SK-N-SH (cell line): ENCODE measurements around the gene TMED6. TPM values are rescaled to one million over a fixed set of nuclear protein-coding genes. Genes with fewer than 3 reads are reported as not detected.

Experiments
- CTCF ChIA-PET: fragments of 300-600, 350-600 bp; formaldehyde crosslinking; extraction: SDS; loops from one replicate; lab custom pipeline; 2021; lab: Yijun Ruan, JAX
- POLR2A ChIA-PET: fragments of 350-600 bp; sonication (Branson Sonifier 250); formaldehyde crosslinking; extraction: SDS; loops from one replicate; lab custom pipeline; 2020; ENCODE audit warnings: antibody characterized with exemption, inconsistent platforms; lab: Yijun Ruan, JAX
- DNase-seq: peaks from one replicate; pipeline ENCODE4 v3.0.0; 2012
- H2AFZ ChIP-seq: fragments of 200-600 bp; sonication (generic); 2 replicates; pipeline ENCODE4 v1.8.1; 2016; ENCODE audit warnings: antibody characterized with exemption, mild to moderate bottlenecking, low read depth
- H3F3A ChIP-seq: fragments of 200-600 bp; sonication (generic); replicated peaks from 2 replicates; pipeline ENCODE3; 2016; ENCODE audit warnings: antibody characterized with exemption, mild to moderate bottlenecking; ENCODE audit not compliant: insufficient read depth
- H3K27ac ChIP-seq, 2 experiments: fragments of 200-500 bp in 1 of 2; fragments of 200-600 bp in 1 of 2; sonication (Bioruptor generic) in 1 of 2; sonication (generic), shearing (Covaris generic) in 1 of 2; 2 replicates each; pipeline versions ENCODE4 v1.5.1 to v1.6.1; 2014 to 2016; ENCODE audit warnings: low read depth in 2 of 2, inconsistent platforms in 1 of 2, low read length in 1 of 2, mild to moderate bottlenecking in 1 of 2, mixed read lengths in 1 of 2
- H3K27me3 ChIP-seq: fragments of 200-600 bp; sonication (generic), shearing (Covaris generic); 2 replicates; pipeline ENCODE4 v1.6.1; 2016; ENCODE audit warnings: mixed run types; ENCODE audit not compliant: insufficient read depth
- H3K36me3 ChIP-seq, 2 experiments: fragments of 200-500 bp in 1 of 2; fragments of 200-600 bp in 1 of 2; sonication (Bioruptor generic) in 1 of 2; sonication (generic) in 1 of 2; replicated peaks in 1 of 2; 2 replicates each; pipeline versions ENCODE3 to v1.5.1; 2014 to 2016; ENCODE audit warnings: low read length in 1 of 2, mild to moderate bottlenecking in 1 of 2; ENCODE audit not compliant: insufficient read depth in 2 of 2, control insufficient read depth in 1 of 2
- H3K4me1 ChIP-seq, 2 experiments: fragments of 200-500 bp in 1 of 2; fragments of 200-600 bp in 1 of 2; sonication (Bioruptor generic) in 1 of 2; sonication (generic), shearing (Covaris generic) in 1 of 2; 2 replicates each; pipeline versions ENCODE4 v1.5.1 to v1.6.1; 2014 to 2016; ENCODE audit warnings: low read depth in 1 of 2, low read length in 1 of 2, mixed run types in 1 of 2; ENCODE audit not compliant: insufficient read depth in 2 of 2, control insufficient read depth in 1 of 2
- H3K4me2 ChIP-seq: fragments of 200-600 bp; sonication (generic), shearing (Covaris generic); 2 replicates; pipeline ENCODE4 v1.6.1; 2017; ENCODE audit warnings: mixed run types
- H3K4me3 ChIP-seq, 2 experiments: fragments of 200-500 bp in 1 of 2; fragments of 200-600 bp in 1 of 2; sonication (Bioruptor generic) in 1 of 2; sonication (generic), shearing (Covaris generic) in 1 of 2; 2 replicates each; pipeline versions ENCODE4 v1.5.1 to v1.8.1; 2014 to 2016; ENCODE audit warnings: low read depth in 2 of 2, inconsistent platforms in 1 of 2, low read length in 1 of 2, mild to moderate bottlenecking in 1 of 2, mixed read lengths in 1 of 2, moderate library complexity in 1 of 2
- H3K79me2 ChIP-seq: fragments of 200-600 bp; sonication (generic); 2 replicates; pipeline ENCODE4 v1.8.1; 2017; ENCODE audit warnings: mild to moderate bottlenecking; ENCODE audit not compliant: insufficient read depth
- H3K9ac ChIP-seq: fragments of 200-600 bp; sonication (generic); 2 replicates; pipeline ENCODE4 v1.6.1; 2017; ENCODE audit warnings: mixed run types
- H3K9me2 ChIP-seq: fragments of 200-600 bp; sonication (generic); 2 replicates; pipeline ENCODE4 v1.6.1; 2017; ENCODE audit warnings: mixed run types
- H3K9me3 ChIP-seq: fragments of 200-600 bp; sonication (generic); 2 replicates; pipeline ENCODE4 v1.6.1; 2017; ENCODE audit warnings: mixed run types, mild to moderate bottlenecking, moderate library complexity
- H4K20me1 ChIP-seq: fragments of 200-600 bp; sonication (generic); 2 replicates; pipeline ENCODE4 v1.6.1; 2017; ENCODE audit warnings: mild to moderate bottlenecking, mixed run types; ENCODE audit not compliant: insufficient read depth
- CHD2 ChIP-seq: fragments of 150-350 bp; IDR thresholded peaks from 2 replicates; pipeline ENCODE4 v1.6.1; 2018; ENCODE audit warnings: low read length; ENCODE audit not compliant: partially characterized antibody
- EP300 ChIP-seq, 2 experiments: IDR thresholded peaks; 2 replicates each; pipeline versions ENCODE4 v1.4.0 to v1.6.1; 2012; ENCODE audit warnings: borderline replicate concordance in 1 of 2, low read depth in 1 of 2, low read length in 1 of 2
- EZH2phosphoT487 ChIP-seq: fragments of 200-600 bp; sonication (generic); IDR thresholded peaks from 2 replicates; pipeline ENCODE4 v1.6.1; 2017; ENCODE audit warnings: low read depth, mixed run types, mild to moderate bottlenecking, antibody characterized with exemption, moderate library complexity, borderline replicate concordance
- FOSL2 ChIP-seq: IDR thresholded peaks from 2 replicates; pipeline ENCODE4 v1.4.0; 2012; ENCODE audit warnings: low read depth, mild to moderate bottlenecking, moderate library complexity, borderline replicate concordance
- FOXM1 ChIP-seq: IDR thresholded peaks from 2 replicates; pipeline ENCODE4 v1.4.0; 2012; ENCODE audit warnings: low read depth, mild to moderate bottlenecking
- GABPA ChIP-seq: IDR thresholded peaks from 2 replicates; pipeline ENCODE4 v1.4.0; 2012; ENCODE audit warnings: low read depth, mild to moderate bottlenecking
- GATA2 ChIP-seq: sonication (generic); formaldehyde crosslinking; IDR thresholded peaks from 2 replicates; pipeline ENCODE4 v1.5.0; 2020; ENCODE audit warnings: mild to moderate bottlenecking, missing genetic modification reagents
- MAX ChIP-seq: IDR thresholded peaks from 2 replicates; pipeline ENCODE4 v1.4.0; 2012; ENCODE audit warnings: low read depth
- MEF2A ChIP-seq: IDR thresholded peaks from 2 replicates; pipeline ENCODE4 v1.4.0; 2012; ENCODE audit warnings: low read depth, borderline replicate concordance
- MXI1 ChIP-seq: IDR thresholded peaks from 2 replicates; pipeline ENCODE4 v1.6.1; 2012; ENCODE audit warnings: mild to moderate bottlenecking, low read depth, low read length, improper control_type of control experiment
- NFIC ChIP-seq: IDR thresholded peaks from 2 replicates; pipeline ENCODE4 v1.4.0; 2012; ENCODE audit warnings: borderline replicate concordance
- NRF1 ChIP-seq: IDR thresholded peaks from 2 replicates; pipeline ENCODE4 v1.6.1; 2012; ENCODE audit warnings: low read depth, mild to moderate bottlenecking, low read length
- POLR2AphosphoS5 ChIP-seq: IDR thresholded peaks from 2 replicates; pipeline ENCODE4 v1.6.1; 2012; ENCODE audit warnings: low read depth, low read length
- RCOR1 ChIP-seq: fragments of 150-350 bp; IDR thresholded peaks from 2 replicates; pipeline ENCODE4 v1.6.1; 2017; ENCODE audit warnings: antibody characterized with exemption, low read length
- SIN3A ChIP-seq: IDR thresholded peaks from 2 replicates; pipeline ENCODE4 v1.6.1; 2012; ENCODE audit warnings: low read depth, mild to moderate bottlenecking, low read length, moderate library complexity, borderline replicate concordance
- SMC3 ChIP-seq: IDR thresholded peaks from 2 replicates; pipeline ENCODE4 v1.6.1; 2012; ENCODE audit warnings: low read depth, low read length, improper control_type of control experiment
- TAF1 ChIP-seq: IDR thresholded peaks from 2 replicates; pipeline ENCODE4 v1.6.1; 2012; ENCODE audit warnings: low read depth, mild to moderate bottlenecking, low read length, moderate library complexity, borderline replicate concordance
- USF1 ChIP-seq: IDR thresholded peaks from 2 replicates; pipeline ENCODE4 v1.4.0; 2012; ENCODE audit warnings: low read depth, borderline replicate concordance
- USF2 ChIP-seq: fragments of 150-350 bp; IDR thresholded peaks from 2 replicates; pipeline ENCODE4 v1.6.1; 2017; ENCODE audit warnings: antibody characterized with exemption, low read length, low read depth, borderline replicate concordance
- WGBS: methylation state at CpG from one replicate; pipeline ENCODE4 v1.1.6; 2017; ENCODE audit warnings: low lambda C conversion rate; 5-methylcytosine and 5-hydroxymethylcytosine counted together
- polyA plus RNA-seq, 3 experiments: library from polyadenylated mRNA; depleted of rRNA; stranded (reverse); fragments of >200 nt; gene quantifications; 2 replicates each; pipeline ENCODE4 v1.2.3, GENCODE V29; 2012
- TF ChIP-seq, protein P1 (sequence below): fragments of 200-600 bp; sonication (generic); IDR thresholded peaks from 2 replicates; pipeline ENCODE4 v1.6.1; 2017; ENCODE audit warnings: antibody characterized with exemption, mild to moderate bottlenecking, moderate library complexity
- TF ChIP-seq, protein P2 (sequence below): fragments of 150-350 bp; IDR thresholded peaks from 2 replicates; pipeline ENCODE4 v1.6.1; 2016; ENCODE audit warnings: mild to moderate bottlenecking, low read depth, low read length

The TMED6 gene
- polyA plus RNA-seq, 1 of the 3 experiments (the other 2 are of a cell fraction): not detected

DNA sequence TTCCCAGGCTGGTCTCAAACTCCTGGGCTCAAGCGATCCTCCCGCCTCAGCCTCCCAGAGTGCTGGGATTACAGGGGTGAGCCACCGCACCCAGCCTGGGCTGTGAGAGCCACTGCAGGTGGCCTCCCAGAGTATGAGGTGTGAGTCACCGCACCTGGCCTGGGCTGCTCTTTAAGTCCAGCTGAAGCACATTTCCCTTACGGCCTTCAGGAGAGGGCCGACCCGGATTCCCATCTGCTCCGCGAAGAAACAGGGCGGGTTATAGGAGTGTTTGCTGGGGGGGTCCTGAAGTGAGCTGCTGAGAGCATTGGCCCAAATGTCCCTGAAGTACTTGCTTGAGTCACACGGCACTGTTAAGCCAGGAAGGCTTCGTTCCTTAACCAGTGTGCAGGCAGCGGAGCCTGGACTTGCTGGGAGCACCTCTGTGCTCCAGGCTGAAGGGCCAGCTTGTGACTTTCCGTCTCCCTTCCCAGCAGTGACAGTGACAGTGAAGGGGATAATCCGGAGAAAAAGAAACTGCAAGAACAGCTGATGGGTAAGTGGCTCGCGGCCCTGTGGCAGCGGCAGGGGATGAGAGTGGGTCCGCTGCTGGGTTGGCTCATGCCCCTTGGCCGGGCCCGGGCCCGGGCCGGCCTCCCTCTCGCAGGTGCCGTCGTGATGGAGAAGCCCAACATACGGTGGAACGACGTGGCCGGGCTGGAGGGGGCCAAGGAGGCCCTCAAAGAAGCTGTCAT lies 33.2 kb downstream of the TMED6 start (continued):
- TF ChIP-seq FOXM1: no peak
- TF ChIP-seq SIN3A: no peak
- no peak for TF ChIP-seq POLR2AphosphoS5
- TF ChIP-seq TAF1: no peak
- no peak for TF ChIP-seq FOSL2
- TF ChIP-seq CHD2: no peak
- no peak for TF ChIP-seq NRF1
- TF ChIP-seq USF2: no peak
- no peak for TF ChIP-seq GATA2 (CRISPR knock-in tag)

DNA sequence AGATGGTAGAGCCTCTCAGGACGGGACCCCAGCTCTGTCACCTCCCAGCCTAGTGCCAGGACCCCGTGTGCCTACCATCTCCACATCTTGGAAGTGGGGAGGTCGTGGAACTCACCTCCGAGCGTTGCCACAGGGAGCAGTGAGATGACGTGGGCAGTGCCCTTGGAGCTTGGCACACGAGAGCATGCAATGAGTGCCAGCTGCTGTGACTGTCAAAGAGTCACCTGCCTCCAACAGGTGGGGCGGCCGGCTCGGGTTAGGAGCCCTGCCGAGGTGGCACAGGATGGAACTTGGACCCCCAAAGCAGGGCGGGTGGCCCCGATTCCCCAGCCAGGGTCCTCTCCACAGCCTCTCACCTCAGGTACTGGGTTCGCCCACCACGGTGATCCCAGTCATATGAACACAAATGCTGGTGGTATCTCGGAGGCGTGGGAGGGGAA lies 35.0 kb downstream of the TMED6 start:
- no peaks in the 10 kb centered on the region for H3K27me3 ChIP-seq
- 98% methylated on average over 9 of the region's 17 CpGs for WGBS
- H4K20me1 ChIP-seq: peaks cover 14% of the 10 kb centered on the region
- no peak overlapping the region for H3K27ac ChIP-seq
- H3F3A ChIP-seq: peaks cover 3% of the 10 kb centered on the region
- peaks cover 34 to 67% of the 10 kb centered on the region in 2 experiments for H3K36me3 ChIP-seq
- CTCF ChIA-PET: interaction anchor here (1.6 kb wide), 1 partner anchor 166 kb away, joined by 4 read pairs; no protein-coding TSS in a partner anchor
- no peak overlapping the region for H2AFZ ChIP-seq
- no peaks in the 10 kb centered on the region for H3K9me2 ChIP-seq
- POLR2A ChIA-PET: no interaction called here
- no peak overlapping the region for H3K9ac ChIP-seq
- peaks cover 0 to 5% of the 10 kb centered on the region in 2 experiments; a peak in 1 of 4 replicates for H3K4me1 ChIP-seq
- DNase-seq: no peak
- H3K79me2 ChIP-seq: peaks cover 57% of the 10 kb centered on the region
- H3K4me3 ChIP-seq: no peak overlapping the region
- no peak overlapping the region for H3K4me2 ChIP-seq
- no peaks in the 10 kb centered on the region for H3K9me3 ChIP-seq
- TF ChIP-seq, protein P1, sequence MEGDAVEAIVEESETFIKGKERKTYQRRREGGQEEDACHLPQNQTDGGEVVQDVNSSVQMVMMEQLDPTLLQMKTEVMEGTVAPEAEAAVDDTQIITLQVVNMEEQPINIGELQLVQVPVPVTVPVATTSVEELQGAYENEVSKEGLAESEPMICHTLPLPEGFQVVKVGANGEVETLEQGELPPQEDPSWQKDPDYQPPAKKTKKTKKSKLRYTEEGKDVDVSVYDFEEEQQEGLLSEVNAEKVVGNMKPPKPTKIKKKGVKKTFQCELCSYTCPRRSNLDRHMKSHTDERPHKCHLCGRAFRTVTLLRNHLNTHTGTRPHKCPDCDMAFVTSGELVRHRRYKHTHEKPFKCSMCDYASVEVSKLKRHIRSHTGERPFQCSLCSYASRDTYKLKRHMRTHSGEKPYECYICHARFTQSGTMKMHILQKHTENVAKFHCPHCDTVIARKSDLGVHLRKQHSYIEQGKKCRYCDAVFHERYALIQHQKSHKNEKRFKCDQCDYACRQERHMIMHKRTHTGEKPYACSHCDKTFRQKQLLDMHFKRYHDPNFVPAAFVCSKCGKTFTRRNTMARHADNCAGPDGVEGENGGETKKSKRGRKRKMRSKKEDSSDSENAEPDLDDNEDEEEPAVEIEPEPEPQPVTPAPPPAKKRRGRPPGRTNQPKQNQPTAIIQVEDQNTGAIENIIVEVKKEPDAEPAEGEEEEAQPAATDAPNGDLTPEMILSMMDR: no peak
- TF ChIP-seq GABPA (no peak), USF1 (no peak), RCOR1 (no peak), FOSL2 (no peak), EZH2phosphoT487 (no peak), CHD2 (no peak), EP300 (IDR thresholded peaks at IDR 0.05; ENCODE audit: borderline replicate concordance in 1 of 2, low read depth in 1 of 2, low read length in 1 of 2) (no peak), NFIC (no peak), MXI1 (no peak), SMC3 (no peak), MAX (no peak), MEF2A (no peak), FOXM1 (no peak), USF2 (no peak), GATA2 (CRISPR knock-in tag) (no peak), SIN3A (no peak)
- TF ChIP-seq, protein P2, sequence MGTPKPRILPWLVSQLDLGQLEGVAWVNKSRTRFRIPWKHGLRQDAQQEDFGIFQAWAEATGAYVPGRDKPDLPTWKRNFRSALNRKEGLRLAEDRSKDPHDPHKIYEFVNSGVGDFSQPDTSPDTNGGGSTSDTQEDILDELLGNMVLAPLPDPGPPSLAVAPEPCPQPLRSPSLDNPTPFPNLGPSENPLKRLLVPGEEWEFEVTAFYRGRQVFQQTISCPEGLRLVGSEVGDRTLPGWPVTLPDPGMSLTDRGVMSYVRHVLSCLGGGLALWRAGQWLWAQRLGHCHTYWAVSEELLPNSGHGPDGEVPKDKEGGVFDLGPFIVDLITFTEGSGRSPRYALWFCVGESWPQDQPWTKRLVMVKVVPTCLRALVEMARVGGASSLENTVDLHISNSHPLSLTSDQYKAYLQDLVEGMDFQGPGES: no peak
